Lower leg skin (tissue), 3 donors: ENCODE data around the gene ZNF436.

ENCODE experiments used
- POLR2A ChIP-seq, 2 donors: fragments of 450-650 bp; IDR thresholded peaks; one replicate each; pipeline ENCODE4 v1.6.1; 2016 to 2017; ENCODE audit warnings: antibody characterized with exemption in 2 of 2, mild to moderate bottlenecking in 1 of 2, moderate library complexity in 1 of 2
- TF ChIP-seq, protein P1 (sequence below), 3 donors: fragments of 450-650 bp; IDR thresholded peaks; one replicate each; pipeline ENCODE4 v1.5.1; 2016; ENCODE audit warnings: antibody characterized with exemption in 3 of 3, mild to moderate bottlenecking in 3 of 3, moderate library complexity in 2 of 3

GRCh38 chr1:23366598-23366997 is 3.0 kb downstream of the ZNF436 start:
- TF ChIP-seq, protein P1, sequence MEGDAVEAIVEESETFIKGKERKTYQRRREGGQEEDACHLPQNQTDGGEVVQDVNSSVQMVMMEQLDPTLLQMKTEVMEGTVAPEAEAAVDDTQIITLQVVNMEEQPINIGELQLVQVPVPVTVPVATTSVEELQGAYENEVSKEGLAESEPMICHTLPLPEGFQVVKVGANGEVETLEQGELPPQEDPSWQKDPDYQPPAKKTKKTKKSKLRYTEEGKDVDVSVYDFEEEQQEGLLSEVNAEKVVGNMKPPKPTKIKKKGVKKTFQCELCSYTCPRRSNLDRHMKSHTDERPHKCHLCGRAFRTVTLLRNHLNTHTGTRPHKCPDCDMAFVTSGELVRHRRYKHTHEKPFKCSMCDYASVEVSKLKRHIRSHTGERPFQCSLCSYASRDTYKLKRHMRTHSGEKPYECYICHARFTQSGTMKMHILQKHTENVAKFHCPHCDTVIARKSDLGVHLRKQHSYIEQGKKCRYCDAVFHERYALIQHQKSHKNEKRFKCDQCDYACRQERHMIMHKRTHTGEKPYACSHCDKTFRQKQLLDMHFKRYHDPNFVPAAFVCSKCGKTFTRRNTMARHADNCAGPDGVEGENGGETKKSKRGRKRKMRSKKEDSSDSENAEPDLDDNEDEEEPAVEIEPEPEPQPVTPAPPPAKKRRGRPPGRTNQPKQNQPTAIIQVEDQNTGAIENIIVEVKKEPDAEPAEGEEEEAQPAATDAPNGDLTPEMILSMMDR (IDR thresholded peaks at IDR 0.05) = no peak
- TF ChIP-seq POLR2A (IDR thresholded peaks at IDR 0.05) = no peak
